ENCODE results near the gene ST13.
"Not testable (repeated sequence)": the region's sequence is repeated elsewhere in the genome, so short reads cannot be mapped to it uniquely, and the experiment has no call there.

- TF ChIP-seq CTCF, EP300, POLR2A (IDR thresholded peaks at IDR 0.05): not testable (repeated sequence)
These were observed 30.1 kb downstream of the ST13 start for GRCh38 chr22:40826292-40826691.

All from ovary (tissue), 3 donors.